Aorta (tissue), 5 donors: Measurements from ENCODE around the gene CD300H. TPM values are rescaled to one million over a fixed set of nuclear protein-coding genes. Genes with fewer than 3 reads are reported as not detected.

Source experiments
- ATAC-seq: fragments of 200-7000 bp; cut with Tn5 transposase; one replicate; pipeline ENCODE4 v1.9.1; 2022; ENCODE audit warnings: moderate library complexity; ENCODE audit not compliant: low FRiP score
- DNase-seq, 2 donors: peaks; one replicate each; pipeline ENCODE4 v3.0.0-alpha.2; 2020
- H3K27ac ChIP-seq, 2 donors: one replicate each; pipeline ENCODE4 v1.5.1; 2013; ENCODE audit warnings: low read length in 2 of 2, mild to moderate bottlenecking in 2 of 2, moderate library complexity in 2 of 2, control low read depth in 1 of 2, inconsistent platforms in 1 of 2, low read depth in 1 of 2
- H3K27me3 ChIP-seq, 2 donors: one replicate each; pipeline ENCODE4 v1.6.1; 2013; ENCODE audit warnings: control low read depth in 1 of 2, low read length in 1 of 2, mild to moderate bottlenecking in 1 of 2, moderate library complexity in 1 of 2; ENCODE audit not compliant: insufficient read depth in 2 of 2, control insufficient read depth in 1 of 2
- H3K36me3 ChIP-seq, 2 donors: one replicate each; pipeline ENCODE4 v1.6.1; 2013; ENCODE audit warnings: control low read depth in 1 of 2, low read length in 1 of 2, mild to moderate bottlenecking in 1 of 2; ENCODE audit not compliant: insufficient read depth in 2 of 2, control insufficient read depth in 1 of 2
- H3K4me1 ChIP-seq, 2 donors: one replicate each; pipeline ENCODE4 v1.6.1; 2013; ENCODE audit warnings: low read length in 2 of 2, control low read depth in 1 of 2, mild to moderate bottlenecking in 1 of 2, moderate library complexity in 1 of 2; ENCODE audit not compliant: insufficient read depth in 2 of 2, control insufficient read depth in 1 of 2
- H3K4me3 ChIP-seq, 2 donors: one replicate each; pipeline ENCODE4 v1.5.1; 2013; ENCODE audit warnings: low read length in 2 of 2, control low read depth in 1 of 2, mild to moderate bottlenecking in 1 of 2
- H3K9me3 ChIP-seq: one replicate; pipeline ENCODE4 v1.6.1; 2013; ENCODE audit warnings: mild to moderate bottlenecking, low read length; ENCODE audit not compliant: control insufficient read depth
- WGBS, 2 donors: extraction: QIAGEN DNeasy Blood & Tissue Kit; methylation state at CpG; one replicate each; pipeline ENCODE4 v1.1.7; 2013; 5-methylcytosine and 5-hydroxymethylcytosine counted together
- intact Hi-C, 2 donors: fragments of 100-400 bp; cut with DNase I; formaldehyde crosslinking; loops; one replicate each; pipeline versions ENCODE4 v1.14.2 to v1.15.0; 2022
- polyA plus RNA-seq, 2 donors: library from polyadenylated mRNA; stranded (reverse); fragments of 200-250 nt; gene quantifications; one replicate each; pipeline ENCODE4 v1.2.3, GENCODE V29; 2013
- total RNA-seq, 2 donors: library from RNA; stranded (reverse); fragmentation: NEBNext Ultra II Directional; extraction: Animal tissue kit (Norgen Biotek cat#: 25700); gene quantifications; one replicate each; pipeline ENCODE4 v1.2.1, GENCODE V29; 2021
- donor health status: healthy with polysubstance abuse.
- donor health status: Bipolar disorder and iron deficiency.
- donor health status: DM: no; HTN: no; CAD: no.
- donor health status: DM: no; HTN: no; CAD: no.
- donor health status: DM: yes; HTN: yes; CAD: no.

Gene CD300H
- total and polyA plus RNA-seq, 4 donors: not detected

DNA sequence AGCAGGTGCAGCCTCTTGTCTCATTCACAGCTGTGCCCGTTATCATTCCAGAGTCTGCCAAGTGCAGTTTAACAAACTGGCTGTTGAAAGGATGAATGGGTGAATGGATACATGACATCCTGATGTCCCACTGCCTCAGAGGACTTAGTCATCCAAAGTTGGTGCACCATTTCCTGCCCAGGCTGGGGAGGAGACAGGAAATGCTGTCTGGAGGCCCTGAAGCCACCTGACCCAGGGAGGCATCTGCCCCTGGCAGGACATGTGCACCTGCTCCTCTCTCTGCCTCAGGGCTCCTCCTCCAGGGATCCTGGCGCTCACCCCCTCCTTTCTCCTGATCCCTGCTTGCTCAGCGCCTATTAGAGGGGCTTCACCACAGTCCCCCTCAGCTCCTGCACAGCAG, 19.6 kb downstream of the CD300H start:
- H3K4me3 ChIP-seq: no peak overlapping the region
- no peaks in the 10 kb centered on the region for H3K36me3 ChIP-seq
- no peak overlapping the region for H3K27ac ChIP-seq
- intact Hi-C loops: no loop called here
- H3K9me3 ChIP-seq: no peaks in the 10 kb centered on the region
- 76 to 79% methylated on average over 3 of the region's 3 CpGs for WGBS, 2 donors
- ATAC-seq: no peak
- no peaks in the 10 kb centered on the region for H3K4me1 ChIP-seq
- no peaks in the 10 kb centered on the region for H3K27me3 ChIP-seq
- DNase-seq: peak in 1 of 2 donors; percentile 12

DNA sequence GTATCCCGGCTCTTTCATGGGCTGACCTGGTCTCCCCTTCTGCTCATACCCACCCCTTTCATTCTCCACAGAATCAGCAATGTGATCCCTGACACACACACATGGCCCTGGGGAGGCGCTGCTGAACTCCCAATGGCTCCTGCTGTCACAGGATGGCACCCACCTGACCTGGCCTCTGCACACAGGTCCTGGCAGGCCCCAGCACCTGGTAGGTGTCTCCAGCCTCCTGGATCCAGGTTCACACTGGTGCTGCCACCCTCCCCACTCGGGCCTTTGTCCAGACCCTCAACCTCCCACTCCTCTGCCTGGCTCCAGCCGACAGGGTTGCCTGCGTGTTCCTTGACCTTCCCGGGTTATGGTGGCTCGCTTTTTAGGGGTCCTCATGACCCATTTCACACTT, 20.0 kb downstream of the CD300H start:
- no peak overlapping the region for H3K4me3 ChIP-seq
- no peaks in the 10 kb centered on the region for H3K4me1 ChIP-seq
- H3K27me3 ChIP-seq: no peaks in the 10 kb centered on the region
- WGBS, 2 donors: 86 to 93% methylated on average over 7 of the region's 7 CpGs
- ATAC-seq (no peak), DNase-seq (peak in 1 of 2 donors; percentile 26)
- H3K9me3 ChIP-seq: no peaks in the 10 kb centered on the region
- no peaks in the 10 kb centered on the region for H3K36me3 ChIP-seq
- H3K27ac ChIP-seq: no peak overlapping the region
- intact Hi-C loops: no loop called here

DNA sequence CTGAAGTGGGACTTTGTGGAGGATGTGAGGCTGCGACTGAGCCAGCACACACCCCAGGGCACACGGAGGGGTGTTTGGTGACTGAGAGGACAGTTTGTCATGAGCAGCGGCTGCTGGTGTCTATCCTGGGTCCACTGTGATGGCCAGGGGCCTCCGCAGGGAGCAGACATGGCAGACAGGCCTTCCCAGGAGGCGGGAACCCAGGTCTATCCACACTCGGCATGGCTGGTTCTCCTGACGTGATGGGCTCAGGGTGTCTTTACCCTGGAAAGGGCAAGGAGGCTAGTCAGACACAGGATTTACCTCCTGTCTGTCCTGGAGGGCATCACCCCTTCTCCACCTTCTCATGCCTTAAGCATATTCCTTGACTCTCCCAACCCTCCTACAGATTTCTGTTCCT, 20.7 kb downstream of the CD300H start:
- intact Hi-C loops: no loop called here
- ATAC-seq (no peak), DNase-seq (peak in 1 of 2 donors; percentile 5)
- no peaks in the 10 kb centered on the region for H3K36me3 ChIP-seq
- no peaks in the 10 kb centered on the region for H3K4me1 ChIP-seq
- H3K4me3 ChIP-seq: no peak overlapping the region
- no peaks in the 10 kb centered on the region for H3K27me3 ChIP-seq
- 87% methylated on average over 7 of the region's 7 CpGs for WGBS, 2 donors
- H3K27ac ChIP-seq: no peak overlapping the region
- H3K9me3 ChIP-seq: no peaks in the 10 kb centered on the region

DNA sequence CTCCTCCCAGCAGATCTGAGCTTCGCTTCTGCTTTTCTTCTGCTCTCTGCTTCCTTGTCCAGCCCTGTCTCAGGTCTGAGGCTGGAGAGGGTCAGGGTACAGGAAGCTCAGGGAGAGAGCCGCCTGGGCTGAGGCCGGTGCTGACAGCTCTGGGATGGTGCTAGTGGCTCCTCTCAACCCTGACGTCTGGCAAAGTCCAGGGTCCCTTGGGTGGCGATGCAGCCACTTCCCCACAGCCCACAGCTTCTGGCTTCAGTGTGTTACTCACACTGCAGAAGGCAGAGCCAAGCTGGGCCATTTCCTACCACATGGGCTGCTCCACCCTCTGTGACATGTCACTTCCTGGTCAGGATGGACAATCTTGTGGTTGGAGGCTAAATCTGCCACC, 21.5 kb downstream of the CD300H start, which contains the start of gene CD300C:
Gene CD300C, minus strand, starts transcription at position 273 of the 388 bp plus-strand sequence. CDS start 333 bp downstream, outside the sequence.
- Histone ChIP-seq H3K27me3 (no peaks in the 10 kb centered on the region), H3K4me1 (no peaks in the 10 kb centered on the region), H3K9me3 (no peaks in the 10 kb centered on the region), H3K27ac (no peak within 1 kb of the TSS), H3K4me3 (no peak within 1 kb of the TSS), H3K36me3 (no peaks in the 10 kb centered on the region)
- ATAC-seq (no peak), DNase-seq (peak in 1 of 2 donors; percentile 78)
- 67 to 70% methylated on average over 5 of the region's 5 CpGs for WGBS, 2 donors
- intact Hi-C loops: no loop called here

DNA sequence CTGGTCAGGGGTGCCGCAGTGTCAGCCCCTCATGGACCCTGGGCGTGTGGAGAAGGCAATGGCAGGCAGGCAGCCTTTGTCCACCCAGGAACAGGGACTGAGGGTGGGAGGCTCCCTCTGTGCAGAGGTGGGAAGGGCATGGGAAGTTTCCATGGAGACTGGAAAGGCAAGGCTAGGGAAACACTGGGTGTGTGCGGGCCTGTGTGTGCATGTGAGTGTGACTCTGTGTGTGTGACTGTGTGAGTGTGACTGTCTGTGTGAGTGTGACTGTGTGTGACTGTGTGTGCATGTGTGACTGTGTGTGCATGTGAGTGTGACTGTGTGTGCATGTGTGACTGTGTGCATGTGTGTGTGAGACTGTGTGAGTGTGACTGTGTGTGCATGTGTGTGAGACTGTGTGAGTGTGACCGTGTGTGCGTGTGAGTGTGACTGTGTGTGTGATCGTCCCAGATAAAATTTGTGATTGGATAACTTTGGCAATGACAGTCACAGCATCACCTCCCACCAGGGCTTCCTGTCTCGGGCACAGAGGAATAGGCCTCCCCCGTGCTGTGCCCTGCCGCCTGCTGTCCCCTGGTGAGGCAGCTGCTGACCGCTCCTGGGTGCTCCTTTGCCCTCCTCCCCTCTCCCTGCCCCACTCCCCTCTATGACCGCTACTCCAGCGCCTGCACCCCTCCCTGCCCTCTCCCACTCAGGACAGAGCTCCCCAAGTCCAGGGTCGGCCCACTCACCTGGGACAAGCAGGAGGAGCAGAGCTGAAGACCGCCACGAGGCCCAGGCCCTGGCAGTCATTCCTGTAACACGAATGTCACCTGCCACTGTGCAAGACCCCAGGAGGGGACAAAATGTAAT, 22.1 kb downstream of the CD300H start:
- H3K9me3 ChIP-seq: no peaks in the 10 kb centered on the region

DNA sequence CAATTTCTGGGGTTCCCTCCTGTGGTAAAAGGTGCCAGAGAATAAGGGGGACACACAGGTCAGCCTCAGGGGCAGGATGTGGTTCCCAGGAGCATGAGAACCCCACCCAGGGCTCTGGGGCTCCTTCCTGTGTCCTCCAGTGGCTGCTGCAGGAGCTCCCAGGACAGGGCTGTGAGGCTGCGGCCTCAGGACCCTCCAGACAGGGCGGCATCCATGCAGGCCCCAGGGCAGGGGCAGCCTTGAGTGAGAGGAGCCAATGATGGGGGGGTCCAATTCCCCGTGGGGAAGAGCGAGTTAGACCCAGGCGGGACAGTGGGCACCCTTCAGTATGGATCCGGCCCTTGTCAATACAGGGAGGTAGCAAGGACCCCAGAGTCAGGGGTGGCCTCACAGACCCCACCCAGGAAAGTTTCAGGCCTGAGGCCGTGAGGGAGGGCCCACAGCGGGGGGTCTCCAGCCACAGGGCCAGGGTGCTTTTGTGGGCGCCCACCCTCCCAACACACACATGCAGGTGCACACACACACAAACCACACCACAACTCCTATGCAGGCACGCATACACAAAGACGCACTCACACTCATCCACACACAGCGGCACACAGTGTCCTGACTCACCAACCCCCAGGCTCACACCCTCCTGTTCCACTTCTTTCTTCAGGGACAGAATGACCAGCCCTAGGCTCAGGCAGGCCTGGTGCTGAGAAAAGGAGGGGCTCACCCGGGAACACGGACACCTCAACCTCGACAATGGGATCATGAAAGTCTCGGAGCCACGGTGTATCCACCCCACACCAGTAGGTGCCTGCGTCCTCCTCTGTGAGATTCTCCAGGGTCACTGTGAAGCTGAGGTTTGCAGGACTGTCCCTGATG, 23.2 kb downstream of the CD300H start:
- H3K36me3 ChIP-seq: no peaks in the 10 kb centered on the region
- no peak overlapping the region for H3K4me3 ChIP-seq
- H3K9me3 ChIP-seq: no peaks in the 10 kb centered on the region
- ATAC-seq (no peak), DNase-seq (peak in 1 of 2 donors; percentile 29)
- no peak overlapping the region for H3K27ac ChIP-seq
- no peaks in the 10 kb centered on the region for H3K27me3 ChIP-seq
- no peaks in the 10 kb centered on the region for H3K4me1 ChIP-seq
- intact Hi-C loops: no loop called here
- 86 to 88% methylated on average over 18 of the region's 18 CpGs for WGBS, 2 donors

More for the DNA sequence above, 22.1 kb downstream of the CD300H start:
- DNase-seq: peak in 1 of 2 donors; percentile 47
- ATAC-seq: no peak
- no peaks in the 10 kb centered on the region for H3K36me3 ChIP-seq
- no peak overlapping the region for H3K4me3 ChIP-seq
- H3K27ac ChIP-seq: no peak overlapping the region
- WGBS, 2 donors: 75 to 78% methylated on average over 16 of the region's 16 CpGs
- intact Hi-C loops: no loop called here
- no peaks in the 10 kb centered on the region for H3K27me3 ChIP-seq
- no peaks in the 10 kb centered on the region for H3K4me1 ChIP-seq

DNA sequence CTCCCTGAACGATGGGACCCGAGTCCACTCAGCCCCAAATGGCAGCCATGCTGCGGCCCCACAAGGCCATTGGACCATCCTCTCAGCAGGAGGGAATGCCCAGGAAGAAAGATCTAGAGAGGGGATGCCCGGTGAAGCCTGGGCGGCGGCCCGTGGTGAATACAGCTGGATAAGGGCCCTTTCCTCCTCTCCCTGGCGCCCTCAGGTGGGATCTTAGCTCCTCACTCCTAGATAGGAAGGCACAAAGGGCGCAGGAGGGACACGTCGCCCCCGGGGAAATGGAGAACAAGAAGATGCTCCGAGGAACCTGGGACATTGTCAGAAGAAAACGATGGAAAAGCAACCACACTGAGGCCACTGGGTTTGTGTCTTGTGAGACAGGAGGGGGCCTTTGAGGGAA, 23.9 kb downstream of the CD300H start:
- H3K4me1 ChIP-seq: no peaks in the 10 kb centered on the region
- no peaks in the 10 kb centered on the region for H3K9me3 ChIP-seq
- ATAC-seq (no peak), DNase-seq (peak in 1 of 2 donors; percentile 31)
- no peak overlapping the region for H3K27ac ChIP-seq
- H3K27me3 ChIP-seq: no peaks in the 10 kb centered on the region
- H3K36me3 ChIP-seq: no peaks in the 10 kb centered on the region
- 73 to 77% methylated on average over 14 of the region's 14 CpGs for WGBS, 2 donors
- intact Hi-C loops: no loop called here
- no peak overlapping the region for H3K4me3 ChIP-seq

DNA sequence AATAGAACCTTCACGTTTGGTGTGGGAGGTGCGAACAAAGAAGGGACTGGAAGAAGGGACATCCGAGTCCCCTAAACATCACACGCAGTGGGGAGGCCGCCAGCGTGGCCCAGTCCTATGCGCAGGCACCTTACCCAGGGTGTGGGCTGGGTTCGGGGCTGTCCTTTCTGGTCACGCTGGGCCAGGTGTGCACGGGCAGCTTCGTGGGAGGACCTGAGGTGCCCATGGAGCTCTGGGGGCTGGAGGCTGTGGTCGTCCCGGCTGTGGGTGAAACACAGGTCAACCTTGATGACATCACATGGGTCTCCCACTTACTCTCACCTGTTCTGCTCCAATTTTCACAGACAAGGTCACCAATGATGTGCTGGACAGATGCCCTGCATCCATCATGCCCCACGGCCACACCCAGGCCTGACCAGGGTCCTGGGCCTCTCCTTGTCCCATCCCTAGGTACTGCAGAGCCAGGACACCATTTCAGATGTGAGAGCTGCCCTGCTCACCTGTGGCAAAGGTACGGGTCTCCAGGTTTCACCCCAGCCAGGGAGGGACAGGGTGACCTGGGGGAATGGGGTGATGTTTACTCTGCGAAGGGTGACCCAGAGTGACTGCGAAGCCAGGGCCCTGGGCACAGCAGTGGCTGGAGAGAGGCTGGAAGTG, 24.5 kb downstream of the CD300H start:
- ATAC-seq (no peak), DNase-seq (peak in 1 of 2 donors; percentile 35)
- H3K9me3 ChIP-seq: no peaks in the 10 kb centered on the region
- intact Hi-C loops: no loop called here
- H3K4me3 ChIP-seq: no peak overlapping the region
- H3K27me3 ChIP-seq: no peaks in the 10 kb centered on the region
- no peak overlapping the region for H3K27ac ChIP-seq
- H3K36me3 ChIP-seq: no peaks in the 10 kb centered on the region
- WGBS, 2 donors: 83 to 85% methylated on average over 17 of the region's 17 CpGs
- no peaks in the 10 kb centered on the region for H3K4me1 ChIP-seq
